Measurements from ENCODE around the gene ESR1.

Gene ESR1

GRCh38 chr6:151811081-151811480, 3.6 kb downstream of the ESR1 start:
- no peak for TF ChIP-seq Cebpa-rat (IDR thresholded peaks at IDR 0.05)
- peaks cover 5% of the 10 kb centered on the region; the same call in 1 of the 2 replicates for H3K9me3 ChIP-seq
- no peak overlapping the region for H3K4me2 ChIP-seq
- peaks cover 11% of the 10 kb centered on the region; the same call in 1 of the 2 replicates for H4K20me1 ChIP-seq
- H3K27ac ChIP-seq, result no peak overlapping the region
- H3K4me1 ChIP-seq, result peaks cover 18% of the 10 kb centered on the region
- no peaks in the 10 kb centered on the region for H3K36me3 ChIP-seq
- no peak overlapping the region for H3K4me3 ChIP-seq
- peaks cover 41% of the 10 kb centered on the region for H3K27me3 ChIP-seq
- H3K9ac ChIP-seq, result no peak overlapping the region

DNA sequence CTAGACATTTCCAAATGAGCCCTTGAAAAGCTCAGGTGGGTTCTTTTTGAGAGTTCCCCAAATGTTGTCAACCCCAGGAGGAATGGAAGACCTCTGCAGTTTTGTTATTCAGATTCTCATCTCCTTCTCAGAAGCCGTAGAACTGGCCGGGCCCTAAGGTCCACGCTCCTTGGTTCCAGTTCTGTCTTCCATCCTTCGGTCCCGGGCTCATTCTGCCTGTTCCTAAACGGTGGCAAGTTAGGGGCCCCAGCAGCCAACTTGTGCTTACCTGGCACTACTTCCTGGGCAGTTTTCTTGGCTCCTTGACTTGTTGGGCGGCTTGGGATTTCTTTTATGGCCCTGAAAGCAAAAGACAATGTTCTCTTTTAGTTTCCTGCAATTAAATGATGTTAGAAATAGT, 6.4 kb downstream of the ESR1 start:
- Histone ChIP-seq H3K9me3 (peaks cover 4% of the 10 kb centered on the region; the same call in 1 of the 2 replicates), H3K4me2 (no peak overlapping the region), H3K4me3 (no peak overlapping the region), H3K9ac (no peak overlapping the region), H4K20me1 (peaks cover 7% of the 10 kb centered on the region; the same call in 1 of the 2 replicates), H3K36me3 (no peaks in the 10 kb centered on the region), H3K27ac (no peak overlapping the region), H3K27me3 (peaks cover 23% of the 10 kb centered on the region), H3K4me1 (no peaks in the 10 kb centered on the region)
- TF ChIP-seq Cebpa-rat (IDR thresholded peaks at IDR 0.05), result no peak

- TF ChIP-seq Cebpa-rat (IDR thresholded peaks at IDR 0.05), result no peak
- Histone ChIP-seq H3K36me3 (no peaks in the 10 kb centered on the region), H3K9me3 (no peaks in the 10 kb centered on the region), H3K27me3 (peaks cover 15% of the 10 kb centered on the region), H3K27ac (no peak overlapping the region), H4K20me1 (no peaks in the 10 kb centered on the region), H3K4me2 (no peak overlapping the region), H3K4me3 (no peak overlapping the region), H3K4me1 (no peaks in the 10 kb centered on the region), H3K9ac (no peak overlapping the region)
These were observed 7.1 kb downstream of the ESR1 start for GRCh38 chr6:151814614-151815013.

DNA sequence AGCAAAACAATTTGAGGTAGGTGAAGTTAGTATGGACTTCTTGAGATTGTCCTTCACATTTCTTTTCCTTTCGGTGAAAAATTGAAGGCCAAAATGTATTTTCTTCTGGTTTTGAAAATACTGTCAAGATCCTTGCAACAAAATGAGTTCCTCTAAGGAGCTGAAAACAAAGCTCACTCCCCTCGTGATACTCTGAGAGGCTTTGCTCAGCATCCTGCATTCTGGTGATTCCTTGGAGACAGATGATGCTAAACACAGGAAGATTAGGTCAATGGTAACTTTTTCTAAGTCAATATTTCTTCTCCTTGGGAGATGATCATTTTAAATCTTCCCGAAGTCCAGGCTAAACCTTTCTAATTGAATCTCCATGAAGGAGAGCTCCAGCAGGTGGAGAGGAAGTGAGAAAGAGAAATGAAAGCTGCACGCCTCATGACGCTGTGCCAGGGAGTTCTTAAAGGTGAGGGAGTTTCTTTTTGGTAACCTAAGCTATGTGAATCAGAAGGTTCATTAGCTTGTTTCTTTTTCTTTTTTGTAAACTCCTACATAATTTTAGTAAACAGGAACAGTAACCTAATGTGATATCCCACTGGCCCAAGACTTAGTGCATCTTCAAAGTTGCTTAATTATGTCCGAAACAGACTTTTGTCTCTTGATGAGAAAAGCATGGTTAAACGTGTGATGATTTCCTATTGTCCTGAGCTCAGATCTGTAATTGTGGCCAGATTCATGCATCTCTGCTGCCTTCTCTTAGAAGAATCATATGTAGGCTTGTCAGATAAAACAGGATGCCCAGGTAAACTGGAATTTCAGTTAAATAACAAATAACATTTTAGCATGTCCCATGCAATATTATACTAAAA, 15.0 kb downstream of the ESR1 start:
- Histone ChIP-seq H3K27ac (no peak overlapping the region), H3K4me2 (no peak overlapping the region), H3K4me1 (no peaks in the 10 kb centered on the region), H4K20me1 (no peaks in the 10 kb centered on the region), H3K9ac (no peak overlapping the region), H3K9me3 (no peaks in the 10 kb centered on the region), H3K4me3 (no peak overlapping the region), H3K27me3 (no peaks in the 10 kb centered on the region), H3K36me3 (no peaks in the 10 kb centered on the region)
- no peak for TF ChIP-seq Cebpa-rat (IDR thresholded peaks at IDR 0.05)

DNA sequence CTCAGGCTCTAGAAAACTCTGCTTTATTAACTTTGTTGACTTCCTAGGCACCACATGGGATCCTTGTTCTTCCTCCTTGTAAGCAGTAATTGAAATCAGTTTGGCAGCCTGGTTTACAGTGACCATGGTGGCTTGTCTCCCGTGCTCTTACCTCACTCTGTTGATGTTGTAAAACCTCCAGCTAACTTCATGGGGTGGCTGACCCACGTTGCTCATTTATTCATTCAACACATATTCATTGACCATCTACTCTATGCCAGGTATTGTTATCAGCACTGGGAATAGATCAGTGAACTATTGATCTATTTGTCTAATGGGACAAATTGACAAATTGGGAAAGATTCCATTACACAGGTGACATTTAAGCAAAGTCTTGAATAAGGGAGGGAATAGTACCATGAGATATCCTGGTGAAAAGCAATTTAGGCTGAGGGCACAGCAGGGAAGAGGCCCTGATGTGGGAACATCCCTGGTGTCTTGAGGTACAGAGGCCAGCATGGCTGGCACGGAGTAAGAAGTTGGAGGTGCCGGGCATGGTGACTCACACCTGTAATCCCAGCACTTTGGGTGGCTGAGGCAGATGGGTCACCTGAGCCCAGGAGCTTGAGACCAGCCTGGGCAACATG, 19.1 kb downstream of the ESR1 start:
- no peak for TF ChIP-seq Cebpa-rat (IDR thresholded peaks at IDR 0.05)
- Histone ChIP-seq H4K20me1 (no peaks in the 10 kb centered on the region), H3K4me1 (no peaks in the 10 kb centered on the region), H3K36me3 (no peaks in the 10 kb centered on the region), H3K27ac (no peak overlapping the region), H3K4me3 (no peak overlapping the region), H3K9ac (no peak overlapping the region), H3K4me2 (no peak overlapping the region), H3K27me3 (no peaks in the 10 kb centered on the region), H3K9me3 (no peaks in the 10 kb centered on the region)

DNA sequence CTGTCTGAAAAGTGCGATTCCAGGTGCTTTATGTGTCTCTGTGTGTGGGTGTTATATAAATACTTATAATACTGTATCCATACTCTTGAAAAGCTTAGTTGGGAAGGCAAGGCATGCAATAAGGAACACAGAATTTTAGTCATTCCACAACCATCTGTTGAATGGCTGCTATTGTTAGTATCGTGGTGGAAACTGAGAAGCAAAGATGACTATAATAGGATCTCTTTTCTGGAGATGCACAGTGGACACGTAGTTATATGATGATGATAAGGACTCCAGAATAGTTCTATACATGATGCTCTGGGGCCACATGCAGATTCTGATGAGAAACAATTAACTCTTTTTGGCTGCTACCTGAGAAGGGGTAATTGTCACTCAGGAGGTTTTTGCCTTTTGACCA, 25.2 kb downstream of the ESR1 start:
- Histone ChIP-seq H3K4me1 (no peaks in the 10 kb centered on the region), H3K9ac (no peak overlapping the region), H3K4me3 (no peak overlapping the region), H3K9me3 (no peaks in the 10 kb centered on the region), H3K27me3 (no peaks in the 10 kb centered on the region), H4K20me1 (no peaks in the 10 kb centered on the region), H3K36me3 (no peaks in the 10 kb centered on the region), H3K4me2 (no peak overlapping the region), H3K27ac (no peak overlapping the region)
- no peak for TF ChIP-seq Cebpa-rat (IDR thresholded peaks at IDR 0.05)

DNA sequence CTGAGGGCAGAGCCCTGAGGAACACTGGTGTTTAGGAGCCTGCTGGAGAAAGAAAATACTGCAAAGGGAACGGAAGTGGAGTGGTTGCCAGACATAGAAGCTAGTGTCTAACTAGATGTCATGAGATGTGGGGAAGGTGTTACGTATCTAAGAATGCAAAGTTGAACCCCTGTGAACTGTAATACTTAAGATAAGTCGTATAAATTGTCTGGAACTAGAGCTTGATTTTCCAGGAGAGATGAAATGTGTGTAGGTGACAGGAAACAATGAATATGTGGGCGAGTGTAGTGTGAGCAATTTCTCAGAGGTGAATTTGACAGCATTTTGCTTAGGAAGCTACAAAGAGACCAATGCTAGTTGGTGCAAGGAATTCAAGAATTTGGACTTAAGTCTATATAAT, 27.9 kb downstream of the ESR1 start:
- no peak overlapping the region for H3K4me3 ChIP-seq
- TF ChIP-seq Cebpa-rat (IDR thresholded peaks at IDR 0.05), result no peak
- no peaks in the 10 kb centered on the region for H3K9me3 ChIP-seq
- H3K4me1 ChIP-seq, result no peaks in the 10 kb centered on the region
- H3K27ac ChIP-seq, result no peak overlapping the region
- H3K4me2 ChIP-seq, result no peak overlapping the region
- H3K27me3 ChIP-seq, result no peaks in the 10 kb centered on the region
- H4K20me1 ChIP-seq, result no peaks in the 10 kb centered on the region
- H3K36me3 ChIP-seq, result no peaks in the 10 kb centered on the region
- H3K9ac ChIP-seq, result no peak overlapping the region

DNA sequence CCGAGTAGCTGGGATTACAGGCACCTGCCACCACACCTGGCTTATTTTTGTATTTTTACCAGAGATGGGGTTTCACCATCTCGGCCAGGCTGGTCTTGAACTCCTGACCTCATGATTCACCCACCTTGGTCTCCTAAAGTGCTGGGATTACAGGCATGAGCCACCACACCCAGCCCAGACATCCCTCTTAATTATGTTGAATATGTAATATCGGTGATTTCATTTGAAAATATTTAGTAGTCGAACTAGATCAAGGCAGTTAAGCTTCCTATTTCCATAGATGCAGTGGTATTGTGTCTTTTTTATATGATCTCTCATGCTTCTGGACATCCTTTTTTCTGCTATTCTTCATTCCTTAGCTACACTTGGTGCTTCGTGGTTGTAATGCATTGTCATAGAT, 29.7 kb downstream of the ESR1 start:
- no peaks in the 10 kb centered on the region for H3K4me1 ChIP-seq
- H3K4me2 ChIP-seq, result no peak overlapping the region
- no peaks in the 10 kb centered on the region for H3K9me3 ChIP-seq
- H3K27ac ChIP-seq, result no peak overlapping the region
- H3K4me3 ChIP-seq, result no peak overlapping the region
- H3K9ac ChIP-seq, result no peak overlapping the region
- H3K27me3 ChIP-seq, result no peaks in the 10 kb centered on the region
- no peak for TF ChIP-seq Cebpa-rat (IDR thresholded peaks at IDR 0.05)
- no peaks in the 10 kb centered on the region for H4K20me1 ChIP-seq
- no peaks in the 10 kb centered on the region for H3K36me3 ChIP-seq

DNA sequence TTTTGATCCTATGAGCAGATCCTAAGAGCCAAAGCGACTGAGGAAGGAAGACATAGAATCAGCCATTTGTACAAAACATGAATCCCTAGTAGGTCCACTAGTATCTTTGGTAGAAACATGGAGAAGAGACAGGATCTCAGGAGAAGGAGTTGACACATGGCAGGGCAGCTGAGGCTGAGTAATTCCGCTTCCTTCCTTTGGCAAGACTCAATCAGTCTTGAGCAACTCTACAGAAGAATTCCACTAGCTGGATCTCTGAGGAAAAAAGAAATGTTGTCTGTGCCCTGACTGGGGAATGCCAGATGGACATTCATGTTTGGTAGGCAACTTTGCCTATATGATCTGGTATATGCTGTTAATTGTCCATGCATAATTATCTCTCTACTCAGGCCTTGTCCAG, 35.3 kb downstream of the ESR1 start:
- Histone ChIP-seq H3K36me3 (no peaks in the 10 kb centered on the region), H4K20me1 (no peaks in the 10 kb centered on the region)
- TF ChIP-seq Cebpa-rat (IDR thresholded peaks at IDR 0.05), result no peak

DNA sequence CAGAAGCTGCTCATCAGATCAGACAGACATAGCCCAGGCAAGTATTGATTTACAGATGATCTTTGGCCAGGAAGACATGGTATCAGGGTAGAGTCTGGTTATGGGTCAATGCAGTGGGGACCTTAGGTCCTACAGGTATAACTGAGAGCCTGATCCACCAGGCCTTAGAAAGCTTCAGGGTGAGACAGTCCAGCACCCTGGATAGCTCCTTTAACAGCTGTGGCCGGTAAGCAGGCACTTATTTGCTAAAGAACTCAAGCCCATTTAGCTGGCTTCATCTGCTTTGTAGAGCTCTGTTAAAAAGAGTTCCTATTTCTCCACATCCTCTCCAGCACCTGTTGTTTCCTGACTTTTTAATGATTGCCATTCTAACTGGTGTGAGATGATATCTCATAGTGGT, 39.6 kb downstream of the ESR1 start:
- Histone ChIP-seq H3K27me3 (no peaks in the 10 kb centered on the region), H3K9ac (no peak overlapping the region), H3K4me3 (no peak overlapping the region), H3K4me1 (no peaks in the 10 kb centered on the region), H3K9me3 (no peaks in the 10 kb centered on the region), H4K20me1 (no peaks in the 10 kb centered on the region), H3K27ac (no peak overlapping the region), H3K4me2 (no peak overlapping the region), H3K36me3 (no peaks in the 10 kb centered on the region)
- TF ChIP-seq Cebpa-rat (IDR thresholded peaks at IDR 0.05), result no peak

More for the DNA sequence above, 35.3 kb downstream of the ESR1 start:
- Histone ChIP-seq H3K27me3 (no peaks in the 10 kb centered on the region), H3K4me1 (no peaks in the 10 kb centered on the region), H3K9ac (no peak overlapping the region), H3K4me2 (no peak overlapping the region), H3K4me3 (no peak overlapping the region), H3K27ac (no peak overlapping the region), H3K9me3 (no peaks in the 10 kb centered on the region)

Measured in BLaER1 (cell line).